ENCODE results near the gene SLC25A23. TPM values are rescaled to one million over a fixed set of nuclear protein-coding genes. Genes with fewer than 3 reads are reported as not detected.

The SLC25A23 gene
- total RNA-seq, 2 donors from 2014 or later, result 24.6 to 26.3 TPM

DNA sequence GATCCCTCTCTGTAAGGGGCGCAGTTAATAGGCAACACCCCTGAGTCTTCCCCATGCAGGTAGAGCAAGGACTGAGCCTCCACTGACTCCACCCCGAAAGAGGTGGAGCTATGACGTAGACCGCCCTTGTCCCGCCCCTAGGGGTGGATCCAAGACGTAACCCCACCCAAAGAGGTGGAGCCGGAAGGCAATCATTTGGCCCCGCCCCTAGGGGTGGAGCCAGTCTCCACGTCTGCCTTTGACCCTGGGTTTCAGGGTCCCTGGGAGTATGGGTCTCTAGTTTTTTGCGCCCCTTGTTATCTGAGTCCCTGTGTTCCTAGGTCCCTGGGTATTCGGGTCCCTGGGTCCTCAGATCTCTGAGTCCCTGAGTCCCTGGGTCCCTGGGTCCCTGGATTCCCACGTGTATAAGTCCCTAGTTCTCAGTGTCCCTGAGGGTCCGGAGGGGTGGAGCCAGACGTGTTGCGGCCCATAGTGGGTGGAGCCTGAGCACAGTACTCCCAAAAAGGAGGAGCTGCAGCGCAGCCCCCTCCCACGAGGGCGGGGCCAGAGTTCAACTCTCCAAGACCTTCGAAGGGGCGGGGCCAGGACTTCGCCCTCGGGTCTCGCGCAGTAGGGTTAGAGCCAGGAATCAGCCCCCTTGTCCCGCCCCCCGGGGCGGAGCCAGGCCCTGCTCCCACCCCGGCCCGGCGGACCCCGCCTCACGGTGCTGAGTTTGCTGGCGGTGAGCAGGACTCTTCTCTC is 16.7 kb upstream of the SLC25A23 start:
- ATAC-seq (replicated peaks in 1 of 2) (peak; percentile 82 to 83), DNase-seq (peak; percentile 63 to 84)
- peaks cover 13% of the 10 kb centered on the region for H3K4me1 Mint-ChIP-seq (ENCODE audit: low read depth)
- peaks cover 3 to 11% of the 10 kb centered on the region in 2 donors for H3K36me3 Mint-ChIP-seq (ENCODE audit: insufficient read depth in 2 of 2)
- no peaks in the 10 kb centered on the region for H3K27me3 Mint-ChIP-seq (ENCODE audit: low read depth)
- no peak overlapping the region for H3K4me3 Mint-ChIP-seq
- H3K27ac Mint-ChIP-seq, result no peak overlapping the region
- H3K9me3 Mint-ChIP-seq, result no peaks in the 10 kb centered on the region

DNA sequence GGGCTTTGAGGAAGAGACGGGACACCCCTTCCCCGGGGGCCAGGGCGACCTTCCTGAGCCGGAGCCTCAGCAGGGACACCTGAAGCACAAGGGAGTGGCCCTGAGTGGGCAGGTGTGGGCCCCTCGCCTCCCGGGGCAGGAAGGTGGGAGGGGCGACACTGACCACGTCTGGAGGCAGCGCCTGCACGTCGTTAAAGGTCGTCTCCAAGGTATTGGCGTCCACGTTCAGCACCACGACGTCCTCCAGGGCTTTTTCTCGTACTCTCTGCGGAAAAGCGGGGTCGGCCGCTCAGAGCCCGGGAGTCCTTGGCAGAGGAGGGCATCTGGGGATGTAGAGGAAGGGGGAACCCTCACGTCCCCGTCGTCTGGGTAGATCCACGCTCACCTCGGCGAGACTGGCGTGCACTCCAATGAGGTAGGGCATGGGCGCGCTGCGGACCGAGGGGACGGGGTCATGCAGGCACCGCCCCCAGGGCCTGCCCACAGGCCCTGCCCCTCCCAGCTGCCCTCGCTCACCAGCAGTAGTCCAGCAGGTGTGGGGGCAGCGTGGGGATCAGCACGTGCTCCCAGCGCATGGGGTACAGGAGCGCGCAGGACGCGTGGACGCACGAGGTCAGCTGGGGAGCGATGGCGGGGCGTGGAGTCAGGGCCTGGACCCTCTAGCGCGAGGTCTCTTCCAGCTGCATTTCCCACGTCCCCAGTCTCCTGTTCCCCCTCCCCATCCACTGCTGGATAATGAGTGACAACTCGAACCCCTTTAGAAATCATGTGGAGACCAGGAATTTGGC is 15.9 kb upstream of the SLC25A23 start:
- Mint-ChIP-seq H3K27me3 (ENCODE audit: low read depth) (no peaks in the 10 kb centered on the region), H3K27ac (no peak overlapping the region), H3K4me3 (no peak overlapping the region), H3K36me3 (ENCODE audit: insufficient read depth in 2 of 2) (peaks cover 0 to 11% of the 10 kb centered on the region in 2 donors), H3K4me1 (ENCODE audit: low read depth) (peaks cover 9% of the 10 kb centered on the region), H3K9me3 (no peaks in the 10 kb centered on the region)
- ATAC-seq (replicated peaks in 1 of 2) (no peak), DNase-seq (no peak)

DNA sequence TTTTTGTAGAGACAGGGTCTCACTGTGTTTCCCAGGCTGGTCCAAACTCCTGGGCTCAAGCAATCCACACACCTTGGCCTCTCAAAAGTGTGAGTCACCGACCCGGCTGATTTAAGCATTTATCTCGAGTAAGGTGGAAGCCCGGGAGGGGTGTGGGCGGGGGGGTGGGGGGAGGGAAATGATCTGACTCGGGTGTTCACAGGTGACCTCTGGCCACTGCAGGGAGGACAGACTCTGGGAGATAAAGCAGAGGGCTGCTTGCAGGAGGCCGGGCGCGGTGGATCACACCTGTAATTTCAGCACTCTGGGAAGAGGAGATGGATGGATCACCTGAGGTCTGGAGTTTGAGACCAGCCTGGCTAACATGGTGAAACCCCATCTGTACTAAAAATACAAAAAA is 14.1 kb upstream of the SLC25A23 start:
- Mint-ChIP-seq H3K27me3 (ENCODE audit: low read depth) (no peaks in the 10 kb centered on the region), H3K27ac (peak overlapping the region; percentile 65), H3K9me3 (no peaks in the 10 kb centered on the region), H3K4me3 (no peak overlapping the region), H3K4me1 (ENCODE audit: low read depth) (no peaks in the 10 kb centered on the region), H3K36me3 (ENCODE audit: insufficient read depth in 2 of 2) (peaks cover 0 to 5% of the 10 kb centered on the region in 2 donors)
- DNase-seq, result no peak
- ATAC-seq (replicated peaks in 1 of 2), result no peak

DNA sequence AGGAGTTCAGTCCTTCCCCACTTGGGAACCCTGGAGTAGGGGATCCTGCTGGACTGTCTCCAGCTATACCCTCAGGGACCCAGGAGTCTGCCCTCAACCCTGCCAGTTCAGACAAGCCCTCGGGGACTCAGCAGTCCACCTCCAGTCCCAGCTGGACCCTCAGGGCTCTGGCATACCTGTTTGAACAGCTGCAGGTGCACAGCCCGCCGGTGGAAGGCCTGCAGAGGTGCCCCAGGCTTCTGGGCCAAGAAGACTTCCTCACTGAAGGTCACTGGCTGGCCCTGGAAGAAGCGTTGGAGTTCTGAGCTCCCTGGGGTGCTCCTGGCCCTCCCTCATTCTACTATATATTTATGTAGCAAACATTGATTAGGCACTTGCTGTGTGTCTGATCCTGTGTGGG is 13.1 kb upstream of the SLC25A23 start:
- H3K4me3 Mint-ChIP-seq, result no peak overlapping the region
- H3K27ac Mint-ChIP-seq, result no peak overlapping the region
- ATAC-seq (replicated peaks in 1 of 2), result no peak
- H3K36me3 Mint-ChIP-seq (ENCODE audit: insufficient read depth in 2 of 2), result peaks cover 0 to 7% of the 10 kb centered on the region in 2 donors
- H3K4me1 Mint-ChIP-seq (ENCODE audit: low read depth), result no peaks in the 10 kb centered on the region
- H3K27me3 Mint-ChIP-seq (ENCODE audit: low read depth), result no peaks in the 10 kb centered on the region
- DNase-seq, result no peak
- no peaks in the 10 kb centered on the region for H3K9me3 Mint-ChIP-seq

DNA sequence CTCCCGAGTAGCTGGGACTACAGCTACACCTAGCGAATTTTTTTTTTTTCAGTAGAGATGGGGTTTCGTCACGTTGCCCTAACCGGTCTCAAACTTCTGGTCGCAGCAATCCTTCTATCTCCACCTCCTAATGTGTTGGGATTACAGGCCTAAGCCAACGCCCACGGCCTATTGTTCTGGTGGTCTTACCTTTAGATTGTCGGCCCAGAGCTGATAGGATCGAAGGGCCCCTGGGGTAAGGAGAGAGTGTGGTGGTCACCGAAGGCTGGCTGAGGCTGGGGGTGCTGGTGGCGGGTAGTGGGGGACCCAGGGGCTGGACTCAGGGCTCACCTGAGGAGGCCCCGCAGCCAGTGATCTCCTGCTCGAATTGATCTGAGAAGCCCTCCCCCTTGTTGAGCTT is 11.5 kb upstream of the SLC25A23 start:
- DNase-seq, result no peak
- peaks cover 0 to 6% of the 10 kb centered on the region in 2 donors for H3K36me3 Mint-ChIP-seq (ENCODE audit: insufficient read depth in 2 of 2)
- H3K27ac Mint-ChIP-seq, result no peak overlapping the region
- no peaks in the 10 kb centered on the region for H3K4me1 Mint-ChIP-seq (ENCODE audit: low read depth)
- H3K9me3 Mint-ChIP-seq, result no peaks in the 10 kb centered on the region
- H3K27me3 Mint-ChIP-seq (ENCODE audit: low read depth), result no peaks in the 10 kb centered on the region
- no peak overlapping the region for H3K4me3 Mint-ChIP-seq
- no peak for ATAC-seq (replicated peaks in 1 of 2)

DNA sequence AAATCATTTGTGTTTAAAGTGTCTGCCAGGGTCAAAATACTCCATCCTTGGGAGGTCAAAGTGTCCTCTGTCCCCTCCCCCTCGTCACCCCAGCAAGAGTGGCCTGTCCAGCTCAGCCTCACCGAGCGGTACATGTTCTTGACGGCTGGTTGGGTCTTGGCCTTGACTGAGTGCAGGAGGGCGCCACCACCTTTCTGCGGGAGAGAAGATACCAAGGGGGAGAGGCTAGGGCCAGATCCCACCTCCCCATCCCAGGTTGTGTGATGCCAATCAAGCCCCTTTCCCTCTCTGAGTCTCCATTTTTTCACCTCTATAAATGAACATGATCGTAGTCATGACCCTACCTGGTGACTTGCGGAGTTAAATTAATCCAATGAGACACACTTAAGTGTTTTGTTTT is 10.6 kb upstream of the SLC25A23 start:
- H3K4me1 Mint-ChIP-seq (ENCODE audit: low read depth), result no peaks in the 10 kb centered on the region
- no peak overlapping the region for H3K27ac Mint-ChIP-seq
- DNase-seq (no peak), ATAC-seq (replicated peaks in 1 of 2) (no peak)
- no peak overlapping the region for H3K4me3 Mint-ChIP-seq
- no peaks in the 10 kb centered on the region for H3K27me3 Mint-ChIP-seq (ENCODE audit: low read depth)
- peaks cover 0 to 6% of the 10 kb centered on the region in 2 donors for H3K36me3 Mint-ChIP-seq (ENCODE audit: insufficient read depth in 2 of 2)
- H3K9me3 Mint-ChIP-seq, result no peaks in the 10 kb centered on the region

DNA sequence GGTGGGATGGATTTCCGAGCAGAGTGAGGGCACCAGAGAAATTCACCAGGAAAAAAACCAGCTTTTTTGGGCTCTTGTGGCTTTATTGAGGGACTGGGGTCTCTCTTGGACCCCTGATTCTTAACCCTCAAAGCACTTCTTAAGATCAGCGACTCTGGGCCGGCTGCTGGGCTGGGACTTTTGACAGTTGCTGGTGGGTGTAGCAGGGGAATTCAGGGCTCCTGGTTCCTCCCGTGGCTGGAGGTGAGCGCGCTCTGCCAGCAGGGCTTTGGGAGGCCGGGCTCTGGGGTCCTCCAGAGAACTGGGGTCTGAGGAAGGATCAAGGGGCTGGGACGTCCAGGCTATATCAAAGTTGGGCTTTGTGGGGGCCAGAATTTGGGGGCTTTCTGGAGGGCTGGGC is 7.8 kb upstream of the SLC25A23 start:
- H3K9me3 Mint-ChIP-seq, result no peaks in the 10 kb centered on the region
- peaks cover 6% of the 10 kb centered on the region for H3K4me1 Mint-ChIP-seq (ENCODE audit: low read depth)
- H3K4me3 Mint-ChIP-seq, result no peak overlapping the region
- no peak for ATAC-seq (replicated peaks in 1 of 2)
- H3K27ac Mint-ChIP-seq, result no peak overlapping the region
- DNase-seq, result no peak
- peaks cover 0 to 2% of the 10 kb centered on the region in 2 donors for H3K36me3 Mint-ChIP-seq (ENCODE audit: insufficient read depth in 2 of 2)
- no peaks in the 10 kb centered on the region for H3K27me3 Mint-ChIP-seq (ENCODE audit: low read depth)

DNA sequence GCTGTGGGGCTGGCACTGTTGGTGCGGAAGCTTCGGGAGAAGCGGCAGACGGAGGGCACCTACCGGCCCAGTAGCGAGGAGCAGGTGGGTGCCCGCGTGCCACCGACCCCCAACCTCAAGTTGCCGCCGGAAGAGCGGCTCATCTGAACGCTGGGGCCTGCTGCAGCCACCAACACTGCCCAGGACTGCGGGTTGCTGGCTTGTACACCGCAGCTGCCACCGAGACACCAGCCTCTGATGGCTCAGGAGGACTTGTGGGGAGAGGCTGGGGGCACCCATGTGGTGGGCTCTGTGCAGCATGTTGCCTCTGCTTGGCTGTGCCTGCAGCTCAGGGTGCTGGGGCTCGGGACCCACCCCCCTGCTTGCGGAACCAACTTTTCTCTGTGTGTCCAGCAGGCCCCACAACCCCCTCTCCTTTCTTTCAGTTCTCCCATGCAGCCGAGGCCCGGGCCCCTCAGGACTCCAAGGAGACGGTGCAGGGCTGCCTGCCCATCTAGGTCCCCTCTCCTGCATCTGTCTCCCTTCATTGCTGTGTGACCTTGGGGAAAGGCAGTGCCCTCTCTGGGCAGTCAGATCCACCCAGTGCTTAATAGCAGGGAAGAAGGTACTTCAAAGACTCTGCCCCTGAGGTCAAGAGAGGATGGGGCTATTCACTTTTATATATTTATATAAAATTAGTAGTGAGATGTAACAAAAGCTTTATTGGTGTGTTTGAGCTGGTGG is 7.1 kb upstream of the SLC25A23 start:
- DNase-seq (no peak), ATAC-seq (replicated peaks in 1 of 2) (no peak)
- Mint-ChIP-seq H3K36me3 (ENCODE audit: insufficient read depth in 2 of 2) (peaks cover 0 to 2% of the 10 kb centered on the region in 2 donors), H3K9me3 (no peaks in the 10 kb centered on the region), H3K27me3 (ENCODE audit: low read depth) (no peaks in the 10 kb centered on the region), H3K4me3 (no peak overlapping the region), H3K27ac (no peak overlapping the region), H3K4me1 (ENCODE audit: low read depth) (peaks cover 6% of the 10 kb centered on the region)

DNA sequence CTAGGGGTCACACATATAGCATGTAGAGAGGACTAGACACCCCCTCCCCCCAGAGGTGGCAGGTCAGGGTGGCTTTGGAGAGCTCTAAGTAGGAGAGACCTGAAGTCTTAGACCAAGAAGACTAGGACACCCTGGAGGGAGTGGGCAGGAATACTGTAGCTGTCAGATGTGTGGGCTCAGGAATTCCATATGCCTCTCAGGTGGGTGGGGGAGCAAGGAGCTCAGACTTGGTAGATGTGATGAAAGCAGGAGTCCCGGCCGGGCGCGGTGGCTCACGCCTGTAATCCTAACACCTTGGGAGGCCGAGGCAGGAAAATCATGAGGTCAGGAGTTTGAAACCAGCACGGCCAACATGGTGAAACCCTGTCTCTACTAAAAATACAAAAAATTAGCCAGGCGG is 6.1 kb upstream of the SLC25A23 start:
- Mint-ChIP-seq H3K27me3 (ENCODE audit: low read depth) (no peaks in the 10 kb centered on the region), H3K4me1 (ENCODE audit: low read depth) (peaks cover 6% of the 10 kb centered on the region), H3K27ac (no peak overlapping the region), H3K36me3 (ENCODE audit: insufficient read depth in 2 of 2) (peaks cover 0 to 2% of the 10 kb centered on the region in 2 donors), H3K9me3 (no peaks in the 10 kb centered on the region), H3K4me3 (no peak overlapping the region)
- ATAC-seq (replicated peaks in 1 of 2) (no peak), DNase-seq (no peak)

DNA sequence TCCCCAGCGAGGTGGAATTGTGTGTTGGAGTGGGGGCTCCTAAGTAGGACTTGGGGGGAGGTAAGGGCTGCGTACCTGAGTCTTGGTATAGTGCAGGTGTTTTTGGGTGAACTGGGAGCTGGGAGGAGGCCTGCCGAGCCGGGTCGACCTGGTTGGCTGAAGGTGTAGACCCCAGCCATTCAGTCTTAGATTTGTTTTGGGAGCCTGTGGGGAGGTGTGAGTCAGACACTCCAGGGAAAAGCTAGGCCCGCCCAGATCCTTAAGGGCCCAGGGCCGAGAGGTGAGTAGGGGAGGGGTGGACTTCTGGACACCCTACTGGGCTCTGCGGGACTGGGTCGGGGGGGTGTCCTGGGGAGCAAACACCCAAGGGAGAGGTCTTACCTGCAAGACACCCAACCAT is 5.4 kb upstream of the SLC25A23 start:
- H3K27ac Mint-ChIP-seq, result no peak overlapping the region
- ATAC-seq (replicated peaks in 1 of 2), result no peak
- no peak for DNase-seq
- H3K9me3 Mint-ChIP-seq, result no peaks in the 10 kb centered on the region
- peaks cover 9% of the 10 kb centered on the region for H3K4me1 Mint-ChIP-seq (ENCODE audit: low read depth)
- H3K4me3 Mint-ChIP-seq, result peak overlapping the region; percentile 6 to 68
- H3K36me3 Mint-ChIP-seq (ENCODE audit: insufficient read depth in 2 of 2), result peaks cover 1 to 3% of the 10 kb centered on the region in 2 donors
- no peaks in the 10 kb centered on the region for H3K27me3 Mint-ChIP-seq (ENCODE audit: low read depth)

DNA sequence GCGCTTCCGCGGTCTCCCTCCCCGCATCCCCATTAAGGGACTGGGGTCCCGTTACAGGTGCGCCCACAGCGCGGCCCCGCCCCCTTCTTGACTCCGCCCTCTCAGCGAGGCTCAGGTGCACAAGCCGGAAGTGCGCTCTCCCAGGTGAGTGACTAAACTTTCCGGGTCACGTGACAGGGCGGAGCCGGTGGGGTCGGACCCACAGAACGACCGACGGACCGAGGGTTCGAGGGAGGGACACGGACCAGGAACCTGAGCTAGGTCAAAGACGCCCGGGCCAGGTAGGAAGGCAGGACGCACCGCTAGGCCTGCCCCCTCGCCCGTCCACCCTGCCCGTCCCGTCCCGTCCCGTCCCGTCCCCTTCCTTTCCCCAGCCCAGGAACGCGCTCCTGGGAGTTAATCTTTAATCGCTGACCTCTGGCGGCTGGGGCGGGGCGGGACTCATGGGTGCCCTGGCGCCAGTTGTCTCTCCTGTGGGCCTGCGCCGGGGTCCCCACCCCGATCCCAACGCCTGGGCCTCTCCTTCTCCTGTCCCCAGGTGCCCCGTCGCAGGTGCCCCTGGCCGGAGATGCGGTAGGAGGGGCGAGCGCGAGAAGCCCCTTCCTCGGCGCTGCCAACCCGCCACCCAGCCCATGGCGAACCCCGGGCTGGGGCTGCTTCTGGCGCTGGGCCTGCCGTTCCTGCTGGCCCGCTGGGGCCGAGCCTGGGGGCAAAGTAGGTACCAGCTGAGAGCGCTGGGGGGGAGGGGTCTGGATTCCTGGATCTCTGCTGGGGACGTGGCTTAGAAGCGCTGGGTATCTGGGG is 4.7 kb upstream of the SLC25A23 start, which contains the start of gene CRB3:
CRB3 (plus strand) TSS at position 202 of the 804 bp plus-strand sequence; CDS start at position 633, 431 bp downstream.
- Mint-ChIP-seq H3K27ac (no peak within 1 kb of the TSS), H3K4me3 (peak within 1 kb of the TSS; percentile 61 to 68)
- no peak for ATAC-seq (replicated peaks in 1 of 2)

DNA sequence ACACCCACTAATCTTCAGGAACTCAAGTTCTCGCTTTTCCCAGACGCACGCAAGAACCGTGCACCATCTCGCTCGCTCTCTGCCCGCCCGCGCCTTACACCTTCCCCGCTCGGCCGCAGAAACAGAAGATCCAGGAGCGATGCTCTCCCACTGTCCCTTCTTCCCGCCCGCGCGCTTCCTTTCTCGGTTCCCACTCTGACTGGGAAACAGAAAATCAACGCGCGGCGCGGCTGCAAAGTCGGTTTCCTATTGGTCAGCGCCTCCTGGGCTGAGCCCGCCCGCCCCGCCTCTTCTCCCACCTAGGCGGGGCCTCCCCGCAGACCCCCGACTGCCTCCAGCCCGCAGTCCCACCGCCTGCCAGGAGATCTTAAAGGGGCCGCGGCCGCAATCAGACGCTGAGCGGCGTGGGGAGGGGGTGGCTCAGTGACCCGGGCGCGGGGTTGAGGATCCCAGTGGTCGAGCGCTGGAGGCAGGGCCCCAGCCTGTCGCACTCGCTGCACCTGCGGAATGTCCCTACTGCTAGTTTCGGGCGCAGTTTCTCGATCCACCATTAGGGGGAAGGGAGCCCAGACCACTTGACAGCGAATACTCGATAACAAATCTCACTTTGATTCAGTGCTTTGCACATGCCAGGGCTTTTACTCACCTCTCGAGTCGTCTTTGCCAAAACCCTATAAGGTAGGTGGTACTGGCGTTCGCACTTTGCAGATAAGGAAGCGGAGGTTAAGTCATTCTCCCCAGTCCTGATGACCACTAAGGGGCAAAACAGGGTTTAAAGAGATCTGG is 700 bp upstream of the SLC25A23 start:
- H3K4me3 Mint-ChIP-seq, result peak overlapping the region; percentile 94 to 96
- ATAC-seq (replicated peaks in 1 of 2) (peak; percentile 83 to 85), DNase-seq (peak; percentile 97 to 98)
- H3K9me3 Mint-ChIP-seq, result no peaks in the 10 kb centered on the region
- H3K4me1 Mint-ChIP-seq (ENCODE audit: low read depth), result peaks cover 24% of the 10 kb centered on the region
- peak overlapping the region; percentile 53 for H3K27ac Mint-ChIP-seq
- H3K36me3 Mint-ChIP-seq (ENCODE audit: insufficient read depth in 2 of 2), result peaks cover 4 to 11% of the 10 kb centered on the region in 2 donors
- no peaks in the 10 kb centered on the region for H3K27me3 Mint-ChIP-seq (ENCODE audit: low read depth)

More for the DNA sequence above, 4.7 kb upstream of the SLC25A23 start, which contains the start of gene CRB3:
- no peaks in the 10 kb centered on the region for H3K27me3 Mint-ChIP-seq (ENCODE audit: low read depth)
- H3K9me3 Mint-ChIP-seq, result no peaks in the 10 kb centered on the region
- DNase-seq, result peak; percentile 29 to 34
- peaks cover 2 to 4% of the 10 kb centered on the region in 2 donors for H3K36me3 Mint-ChIP-seq (ENCODE audit: insufficient read depth in 2 of 2)
- H3K4me1 Mint-ChIP-seq (ENCODE audit: low read depth), result peaks cover 11% of the 10 kb centered on the region
